22Rv1 (cell line): ENCODE data around the gene HDGFL3.

Experiments used
- ZFX ChIP-seq: fragments of 450-650 bp; IDR thresholded peaks from 2 replicates; pipeline ENCODE4 v1.6.1; 2017; ENCODE audit warnings: antibody characterized with exemption, borderline replicate concordance
- TF ChIP-seq, protein P1 (sequence below): fragments of 450-650 bp; IDR thresholded peaks from 2 replicates; pipeline ENCODE4 v1.5.1; 2017; ENCODE audit warnings: mild to moderate bottlenecking

DNA sequence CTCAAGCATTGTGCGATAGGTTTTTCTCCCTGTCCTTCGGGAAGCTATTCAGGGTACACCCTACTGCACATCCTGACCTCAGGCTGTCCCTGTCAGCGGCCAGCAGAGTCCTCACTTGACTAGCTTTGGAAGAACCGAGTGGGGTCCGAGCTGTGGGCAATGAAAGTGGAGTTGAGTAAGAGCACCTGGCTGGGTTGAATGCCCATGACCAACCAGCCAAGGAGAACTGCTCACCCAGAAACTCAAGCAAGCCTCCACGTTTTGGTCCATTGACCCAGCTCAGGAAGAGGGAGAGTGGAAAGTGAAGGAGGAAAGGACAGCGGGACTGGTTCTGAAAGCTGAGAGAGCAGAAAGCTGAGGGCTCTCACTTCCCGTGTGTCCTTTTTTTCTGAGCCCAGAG, 36.0 kb upstream of the HDGFL3 start:
- TF ChIP-seq, protein P1, sequence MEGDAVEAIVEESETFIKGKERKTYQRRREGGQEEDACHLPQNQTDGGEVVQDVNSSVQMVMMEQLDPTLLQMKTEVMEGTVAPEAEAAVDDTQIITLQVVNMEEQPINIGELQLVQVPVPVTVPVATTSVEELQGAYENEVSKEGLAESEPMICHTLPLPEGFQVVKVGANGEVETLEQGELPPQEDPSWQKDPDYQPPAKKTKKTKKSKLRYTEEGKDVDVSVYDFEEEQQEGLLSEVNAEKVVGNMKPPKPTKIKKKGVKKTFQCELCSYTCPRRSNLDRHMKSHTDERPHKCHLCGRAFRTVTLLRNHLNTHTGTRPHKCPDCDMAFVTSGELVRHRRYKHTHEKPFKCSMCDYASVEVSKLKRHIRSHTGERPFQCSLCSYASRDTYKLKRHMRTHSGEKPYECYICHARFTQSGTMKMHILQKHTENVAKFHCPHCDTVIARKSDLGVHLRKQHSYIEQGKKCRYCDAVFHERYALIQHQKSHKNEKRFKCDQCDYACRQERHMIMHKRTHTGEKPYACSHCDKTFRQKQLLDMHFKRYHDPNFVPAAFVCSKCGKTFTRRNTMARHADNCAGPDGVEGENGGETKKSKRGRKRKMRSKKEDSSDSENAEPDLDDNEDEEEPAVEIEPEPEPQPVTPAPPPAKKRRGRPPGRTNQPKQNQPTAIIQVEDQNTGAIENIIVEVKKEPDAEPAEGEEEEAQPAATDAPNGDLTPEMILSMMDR: no peak
- TF ChIP-seq ZFX: no peak
